ENCODE results near the gene FAH.

Gene FAH

DNA sequence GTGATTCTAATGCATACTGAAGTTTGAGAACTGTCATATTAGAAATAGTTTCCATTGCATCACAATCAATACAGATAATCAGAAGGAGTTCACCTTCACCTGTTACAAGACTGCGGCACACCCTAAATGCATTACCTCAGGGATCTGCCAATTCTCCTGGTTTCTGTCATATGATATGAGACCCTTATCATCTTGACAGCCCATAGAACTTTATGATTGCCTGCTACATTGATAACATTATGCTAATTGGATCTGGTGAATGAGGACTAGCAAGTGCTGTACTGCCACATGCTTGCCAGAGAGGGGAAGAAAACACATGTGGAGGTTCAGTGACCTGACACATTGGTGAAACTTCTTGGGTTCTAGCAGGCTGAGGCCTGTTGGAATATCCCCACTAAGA, 41.4 kb downstream of the FAH start:
- Histone ChIP-seq H3K27me3 (no peaks in the 10 kb centered on the region), H3K27ac (no peak overlapping the region), H3K36me3 (no peaks in the 10 kb centered on the region), H3K4me3 (ENCODE audit: low read depth in 1 of 2, low read length in 1 of 2) (no peak overlapping the region), H3K9me3 (no peaks in the 10 kb centered on the region), H3K4me1 (ENCODE audit: control insufficient read depth in 1 of 2, insufficient read depth in 1 of 2, low read depth in 1 of 2, low read length in 1 of 2) (peaks cover 9 to 10% of the 10 kb centered on the region in 2 experiments)
- TF ChIP-seq, protein P1, sequence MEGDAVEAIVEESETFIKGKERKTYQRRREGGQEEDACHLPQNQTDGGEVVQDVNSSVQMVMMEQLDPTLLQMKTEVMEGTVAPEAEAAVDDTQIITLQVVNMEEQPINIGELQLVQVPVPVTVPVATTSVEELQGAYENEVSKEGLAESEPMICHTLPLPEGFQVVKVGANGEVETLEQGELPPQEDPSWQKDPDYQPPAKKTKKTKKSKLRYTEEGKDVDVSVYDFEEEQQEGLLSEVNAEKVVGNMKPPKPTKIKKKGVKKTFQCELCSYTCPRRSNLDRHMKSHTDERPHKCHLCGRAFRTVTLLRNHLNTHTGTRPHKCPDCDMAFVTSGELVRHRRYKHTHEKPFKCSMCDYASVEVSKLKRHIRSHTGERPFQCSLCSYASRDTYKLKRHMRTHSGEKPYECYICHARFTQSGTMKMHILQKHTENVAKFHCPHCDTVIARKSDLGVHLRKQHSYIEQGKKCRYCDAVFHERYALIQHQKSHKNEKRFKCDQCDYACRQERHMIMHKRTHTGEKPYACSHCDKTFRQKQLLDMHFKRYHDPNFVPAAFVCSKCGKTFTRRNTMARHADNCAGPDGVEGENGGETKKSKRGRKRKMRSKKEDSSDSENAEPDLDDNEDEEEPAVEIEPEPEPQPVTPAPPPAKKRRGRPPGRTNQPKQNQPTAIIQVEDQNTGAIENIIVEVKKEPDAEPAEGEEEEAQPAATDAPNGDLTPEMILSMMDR (IDR thresholded peaks at IDR 0.05) = no peak

DNA sequence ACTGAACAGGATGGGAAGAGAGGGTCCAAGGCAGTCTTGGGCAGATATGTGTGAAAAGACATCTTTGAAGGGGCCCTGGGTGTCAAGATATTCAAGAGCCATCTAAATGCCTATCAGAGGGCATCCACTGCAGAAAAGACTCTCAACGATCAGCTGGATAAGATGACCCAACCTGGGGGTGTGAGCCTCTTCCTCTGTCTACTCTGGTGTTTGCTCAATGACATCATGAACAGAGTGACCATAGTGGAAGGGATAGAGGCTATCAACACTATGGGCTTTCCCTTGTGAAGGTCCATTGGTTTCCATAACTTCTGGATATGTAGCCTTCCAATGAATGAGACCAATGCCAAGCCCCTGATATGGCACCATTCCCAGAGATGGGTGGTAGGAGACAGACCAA, 42.1 kb downstream of the FAH start:
- H3K4me1 ChIP-seq (ENCODE audit: control insufficient read depth in 1 of 2, insufficient read depth in 1 of 2, low read depth in 1 of 2, low read length in 1 of 2) = peaks cover 9 to 10% of the 10 kb centered on the region in 2 experiments
- H3K4me3 ChIP-seq (ENCODE audit: low read depth in 1 of 2, low read length in 1 of 2) = no peak overlapping the region
- no peaks in the 10 kb centered on the region for H3K9me3 ChIP-seq
- TF ChIP-seq, protein P1 (IDR thresholded peaks at IDR 0.05) = no peak
- H3K36me3 ChIP-seq = no peaks in the 10 kb centered on the region
- no peak overlapping the region for H3K27ac ChIP-seq
- H3K27me3 ChIP-seq = no peaks in the 10 kb centered on the region

DNA sequence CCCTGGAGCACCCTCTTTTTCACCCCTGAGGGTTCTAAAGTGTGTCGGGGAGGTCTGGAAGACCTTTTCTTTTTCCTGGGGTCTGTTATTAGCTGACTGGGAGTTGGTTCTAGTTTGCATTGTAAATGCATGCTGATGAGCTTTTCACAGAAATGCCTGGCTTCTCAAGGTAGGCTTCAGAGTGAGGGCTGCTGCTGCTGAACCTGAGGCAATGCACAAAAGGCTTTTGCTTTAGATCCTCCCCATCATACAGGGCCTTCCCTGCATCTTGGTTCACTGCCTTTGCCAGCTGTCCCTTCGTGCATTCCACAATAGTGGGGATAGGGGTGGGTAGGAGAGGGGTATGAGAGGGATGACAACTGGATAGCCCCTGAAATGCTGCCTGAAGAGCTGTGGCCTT, 46.6 kb downstream of the FAH start:
- H3K27me3 ChIP-seq = no peaks in the 10 kb centered on the region
- no peaks in the 10 kb centered on the region for H3K4me1 ChIP-seq (ENCODE audit: control insufficient read depth in 1 of 2, insufficient read depth in 1 of 2, low read depth in 1 of 2, low read length in 1 of 2)
- H3K9me3 ChIP-seq = no peaks in the 10 kb centered on the region
- no peak overlapping the region for H3K27ac ChIP-seq
- no peaks in the 10 kb centered on the region for H3K36me3 ChIP-seq
- no peak overlapping the region for H3K4me3 ChIP-seq (ENCODE audit: low read depth in 1 of 2, low read length in 1 of 2)
- TF ChIP-seq, protein P1 (IDR thresholded peaks at IDR 0.05) = no peak

DNA sequence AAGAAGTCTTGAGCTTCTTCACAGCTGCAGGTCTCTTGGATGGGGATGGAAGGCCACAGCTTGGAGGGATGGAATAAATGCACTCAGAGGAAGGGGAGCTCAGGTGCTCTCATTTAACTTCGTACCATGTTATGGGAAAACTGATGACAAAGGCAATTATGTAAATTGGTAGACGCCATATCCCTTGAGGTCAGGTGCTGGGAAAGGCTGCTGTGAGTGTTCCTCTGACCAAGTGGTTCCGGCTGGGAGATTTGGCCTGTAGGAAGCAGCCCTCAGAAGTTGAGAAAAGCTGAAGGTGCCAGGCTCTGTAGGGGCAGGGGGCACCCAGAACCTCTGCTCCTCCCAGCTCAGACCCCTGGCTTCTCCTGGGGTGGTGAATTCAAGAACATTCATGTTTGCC, 47.1 kb downstream of the FAH start:
- Histone ChIP-seq H3K36me3 (no peaks in the 10 kb centered on the region), H3K27me3 (peaks cover 5% of the 10 kb centered on the region)
- TF ChIP-seq, protein P1 (IDR thresholded peaks at IDR 0.05) = no peak

DNA sequence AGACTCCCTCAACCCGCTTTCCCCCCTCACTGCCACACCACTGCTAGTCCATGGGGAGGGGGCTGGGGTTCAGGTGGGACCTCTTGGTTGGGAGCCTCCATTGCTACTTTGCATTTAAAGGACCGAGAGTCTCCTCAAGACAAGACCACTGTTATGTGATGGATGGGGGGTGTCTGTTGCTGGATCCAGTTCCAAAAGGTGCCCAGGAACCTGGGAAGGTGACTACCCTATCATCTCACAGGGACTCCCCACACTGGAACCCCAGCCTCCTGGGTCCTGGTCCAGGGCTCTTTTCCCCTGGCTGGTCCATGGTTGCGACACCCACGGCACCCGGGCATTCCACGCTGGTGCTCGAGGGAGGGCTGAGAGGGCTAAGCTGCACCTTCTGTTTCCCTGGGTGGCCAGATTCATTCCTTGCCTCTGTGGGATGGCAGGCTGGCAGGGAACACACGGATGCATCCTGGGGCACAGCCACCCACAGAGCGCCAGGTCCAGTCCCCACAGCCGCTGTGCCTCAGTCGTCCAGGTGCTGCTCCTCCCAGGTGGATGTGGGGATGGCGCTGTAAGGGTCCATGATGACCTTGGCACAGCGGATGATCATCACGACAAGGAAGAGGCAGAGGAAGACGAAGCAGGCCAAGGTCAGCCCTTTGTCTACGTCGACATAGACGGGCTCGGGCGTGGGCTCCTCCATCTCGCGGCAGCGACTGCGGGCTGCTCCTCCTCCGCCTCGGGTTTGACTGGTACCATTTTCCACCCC, 48.6 kb downstream of the FAH start:
- Histone ChIP-seq H3K4me3 (ENCODE audit: low read depth in 1 of 2, low read length in 1 of 2) (no peak overlapping the region), H3K9me3 (no peaks in the 10 kb centered on the region), H3K36me3 (no peaks in the 10 kb centered on the region), H3K27ac (no peak overlapping the region), H3K4me1 (ENCODE audit: control insufficient read depth in 1 of 2, insufficient read depth in 1 of 2, low read depth in 1 of 2, low read length in 1 of 2) (no peaks in the 10 kb centered on the region), H3K27me3 (peaks cover 20% of the 10 kb centered on the region)
- TF ChIP-seq, protein P1 (IDR thresholded peaks at IDR 0.05) = no peak

More for the DNA sequence above, 47.1 kb downstream of the FAH start:
- no peak overlapping the region for H3K27ac ChIP-seq
- H3K4me3 ChIP-seq (ENCODE audit: low read depth in 1 of 2, low read length in 1 of 2) = no peak overlapping the region
- H3K9me3 ChIP-seq = no peaks in the 10 kb centered on the region
- no peaks in the 10 kb centered on the region for H3K4me1 ChIP-seq (ENCODE audit: control insufficient read depth in 1 of 2, insufficient read depth in 1 of 2, low read depth in 1 of 2, low read length in 1 of 2)

Data from neutrophil (primary cell).